Omental fat pad (tissue), 4 donors: ENCODE data around the gene FAM107B. TPM values are rescaled to one million over a fixed set of nuclear protein-coding genes. Genes with fewer than 3 reads are reported as not detected.
"Not testable (repeated sequence)": the region's sequence is repeated elsewhere in the genome, so short reads cannot be mapped to it uniquely, and the experiment has no call there.

Experiments
- ATAC-seq: fragments of 150-250 bp; one replicate; pipeline ENCODE4 v1.9.1; 2016; ENCODE audit warnings: mild to moderate bottlenecking, moderate library complexity; ENCODE audit not compliant: low FRiP score
- DNase-seq: peaks from one replicate; pipeline ENCODE4 v3.0.0-alpha.2; 2019; ENCODE audit warnings: low spot score
- total RNA-seq, 4 donors: library from RNA; depleted of rRNA; stranded (reverse); fragments of >200 nt; gene quantifications; one replicate each; pipeline ENCODE4 v1.1.0, GENCODE V29; 2016
- TF ChIP-seq, protein P1 (sequence below), 3 donors: fragments of 450-650 bp; IDR thresholded peaks; one replicate each; pipeline ENCODE4 v1.5.1; 2016 to 2017; ENCODE audit warnings: antibody characterized with exemption in 3 of 3, mild to moderate bottlenecking in 3 of 3, moderate library complexity in 2 of 3

Gene FAM107B
- total RNA-seq, 4 donors from 2014 or later: 27.3 to 77.5 (median 53.7) TPM

DNA sequence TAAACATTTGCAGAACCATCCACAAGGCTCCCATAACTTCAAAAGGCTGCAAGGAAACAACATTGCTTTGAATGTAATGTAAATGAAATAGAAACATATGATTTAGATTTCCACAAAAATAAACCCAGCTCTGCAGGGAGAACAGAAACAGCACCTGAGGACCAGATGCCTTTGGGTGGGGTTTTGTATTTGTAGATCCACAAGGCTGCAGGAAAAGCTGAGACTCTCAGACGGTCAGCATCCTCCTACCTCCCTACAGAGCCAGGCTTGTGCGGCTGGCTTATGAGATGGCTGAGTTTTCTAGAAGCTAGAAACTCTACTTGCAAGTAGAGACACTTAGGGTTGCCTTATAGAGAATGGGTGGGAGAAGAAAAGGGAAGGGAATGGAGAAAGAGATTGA is 49.8 kb downstream of the FAM107B start:
- ATAC-seq: no peak
- TF ChIP-seq, protein P1, sequence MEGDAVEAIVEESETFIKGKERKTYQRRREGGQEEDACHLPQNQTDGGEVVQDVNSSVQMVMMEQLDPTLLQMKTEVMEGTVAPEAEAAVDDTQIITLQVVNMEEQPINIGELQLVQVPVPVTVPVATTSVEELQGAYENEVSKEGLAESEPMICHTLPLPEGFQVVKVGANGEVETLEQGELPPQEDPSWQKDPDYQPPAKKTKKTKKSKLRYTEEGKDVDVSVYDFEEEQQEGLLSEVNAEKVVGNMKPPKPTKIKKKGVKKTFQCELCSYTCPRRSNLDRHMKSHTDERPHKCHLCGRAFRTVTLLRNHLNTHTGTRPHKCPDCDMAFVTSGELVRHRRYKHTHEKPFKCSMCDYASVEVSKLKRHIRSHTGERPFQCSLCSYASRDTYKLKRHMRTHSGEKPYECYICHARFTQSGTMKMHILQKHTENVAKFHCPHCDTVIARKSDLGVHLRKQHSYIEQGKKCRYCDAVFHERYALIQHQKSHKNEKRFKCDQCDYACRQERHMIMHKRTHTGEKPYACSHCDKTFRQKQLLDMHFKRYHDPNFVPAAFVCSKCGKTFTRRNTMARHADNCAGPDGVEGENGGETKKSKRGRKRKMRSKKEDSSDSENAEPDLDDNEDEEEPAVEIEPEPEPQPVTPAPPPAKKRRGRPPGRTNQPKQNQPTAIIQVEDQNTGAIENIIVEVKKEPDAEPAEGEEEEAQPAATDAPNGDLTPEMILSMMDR (IDR thresholded peaks at IDR 0.05): no peak

DNA sequence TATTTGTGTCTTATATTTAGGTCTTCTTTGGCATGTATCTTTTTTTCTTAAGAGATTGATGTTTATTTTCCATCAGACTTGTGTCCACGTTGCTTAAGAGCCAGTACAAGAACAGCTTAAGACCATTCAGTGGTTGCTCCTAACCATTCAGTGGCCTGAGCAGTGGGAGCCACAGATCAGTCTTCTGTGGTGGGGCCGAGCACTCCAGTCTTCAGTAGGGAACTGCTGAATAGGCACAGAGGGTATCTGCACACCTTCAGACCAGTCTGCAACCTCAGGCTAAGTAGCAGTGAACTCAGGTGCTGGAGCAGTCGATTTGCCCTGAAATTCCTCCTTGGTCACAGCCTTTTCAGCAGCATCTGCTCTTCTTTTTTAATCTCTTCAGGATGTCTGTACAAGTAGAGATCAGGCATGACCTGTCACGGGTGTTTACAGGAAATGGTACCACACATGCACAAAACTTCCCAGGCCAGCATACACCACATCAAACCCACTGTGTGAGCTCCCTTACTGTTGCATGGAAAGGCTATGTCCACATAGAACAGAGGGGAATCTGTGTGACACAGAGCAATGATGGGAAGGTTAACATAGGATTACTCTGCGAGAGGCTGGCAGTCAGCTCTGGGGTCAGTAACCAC is 51.5 kb downstream of the FAM107B start:
- ATAC-seq (no peak), DNase-seq (no peak)
- TF ChIP-seq, protein P1 (IDR thresholded peaks at IDR 0.05): no peak

More for the DNA sequence above, 49.8 kb downstream of the FAM107B start:
- DNase-seq: no peak

DNA sequence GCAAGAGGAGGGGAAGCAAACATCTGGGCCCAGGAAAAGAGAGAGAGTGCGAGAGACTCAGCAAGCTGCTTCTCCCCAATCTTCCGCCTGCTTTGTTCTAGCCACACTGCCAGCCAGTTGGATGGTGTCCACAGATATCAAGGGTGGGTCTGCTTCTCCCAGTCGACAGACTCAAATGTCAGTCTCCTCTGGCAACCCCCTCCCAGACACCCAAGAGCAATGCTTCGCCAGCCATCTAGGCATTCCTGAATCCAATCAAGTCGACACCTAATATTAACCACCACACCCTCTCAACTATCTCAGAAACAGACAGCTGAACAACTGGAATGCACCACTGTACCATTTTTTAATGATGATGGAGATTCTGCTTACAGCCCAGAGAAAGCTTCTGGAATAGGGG is 57.1 kb downstream of the FAM107B start:
- ATAC-seq (no peak), DNase-seq (no peak)
- TF ChIP-seq, protein P1 (IDR thresholded peaks at IDR 0.05): no peak

DNA sequence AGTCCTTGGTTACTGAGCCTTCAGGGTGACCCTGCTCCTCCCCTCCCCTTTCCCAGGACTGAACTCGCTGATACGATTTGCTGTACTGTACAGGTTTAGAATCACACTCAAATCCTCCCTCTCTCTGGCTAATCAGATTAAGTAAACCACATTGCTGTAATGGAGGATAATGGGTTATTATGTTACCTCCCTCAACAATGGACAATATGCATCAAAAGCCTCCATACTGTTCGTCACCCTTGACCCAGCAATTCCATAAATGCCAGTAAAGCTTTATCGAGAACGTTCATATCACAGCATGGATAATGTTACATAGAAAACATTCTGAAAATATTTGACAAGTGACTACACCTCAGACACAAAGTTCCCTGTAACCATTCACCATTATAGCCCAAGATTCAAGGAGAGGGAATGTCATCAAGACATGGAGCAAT is 61.7 kb downstream of the FAM107B start:
- ATAC-seq (no peak), DNase-seq (no peak)
- TF ChIP-seq, protein P1 (IDR thresholded peaks at IDR 0.05): no peak

- not testable (repeated sequence) for DNase-seq, ATAC-seq
These were observed 65.4 kb downstream of the FAM107B start for GRCh38 chr10:14709344-14709743.

- TF ChIP-seq, protein P1 (IDR thresholded peaks at IDR 0.05): no peak
- DNase-seq: no peak
- no peak for ATAC-seq
These were observed 67.2 kb downstream of the FAM107B start for GRCh38 chr10:14707481-14707880.

GRCh38 chr10:14705548-14706230 is 69.0 kb downstream of the FAM107B start:
- DNase-seq: no peak
- no peak for ATAC-seq
- TF ChIP-seq, protein P1 (IDR thresholded peaks at IDR 0.05): no peak
